Activated T-cell treated with anti-CD3 and anti-CD28 coated beads for 48 hours (primary cell): ENCODE results near the gene ARHGDIA.
A peak's percentile ranks its signal among the peaks of the same experiment; 100 is the strongest.

Experiments used
- DNase-seq: peaks from one replicate; pipeline ENCODE4 v3.0.0-alpha.2; 2020; ENCODE audit warnings: low read depth

Gene ARHGDIA

DNA sequence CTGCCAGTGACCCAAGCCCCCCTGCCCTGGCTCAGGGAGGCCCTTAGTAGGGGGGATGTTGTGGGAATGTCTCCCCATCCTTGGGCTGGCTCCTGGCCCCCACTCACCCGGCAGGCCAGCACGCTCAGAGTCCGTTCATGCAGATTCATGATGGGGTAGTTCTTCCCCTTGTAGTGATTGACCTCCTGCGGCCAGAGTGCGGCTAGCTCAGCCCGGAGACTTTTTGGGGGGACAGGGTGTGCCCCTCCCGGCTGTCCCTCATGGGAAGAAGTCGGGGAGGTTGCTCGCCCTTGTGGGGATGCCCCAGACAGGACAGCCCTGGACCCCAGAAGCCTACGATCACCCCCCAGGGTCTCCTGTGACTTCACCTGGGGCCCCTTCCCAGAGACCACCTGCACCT lies 34.9 kb upstream of the ARHGDIA start:
- DNase-seq: no peak

- no peak for DNase-seq
These were observed 34.3 kb upstream of the ARHGDIA start for GRCh38 chr17:81905424-81905875.

DNA sequence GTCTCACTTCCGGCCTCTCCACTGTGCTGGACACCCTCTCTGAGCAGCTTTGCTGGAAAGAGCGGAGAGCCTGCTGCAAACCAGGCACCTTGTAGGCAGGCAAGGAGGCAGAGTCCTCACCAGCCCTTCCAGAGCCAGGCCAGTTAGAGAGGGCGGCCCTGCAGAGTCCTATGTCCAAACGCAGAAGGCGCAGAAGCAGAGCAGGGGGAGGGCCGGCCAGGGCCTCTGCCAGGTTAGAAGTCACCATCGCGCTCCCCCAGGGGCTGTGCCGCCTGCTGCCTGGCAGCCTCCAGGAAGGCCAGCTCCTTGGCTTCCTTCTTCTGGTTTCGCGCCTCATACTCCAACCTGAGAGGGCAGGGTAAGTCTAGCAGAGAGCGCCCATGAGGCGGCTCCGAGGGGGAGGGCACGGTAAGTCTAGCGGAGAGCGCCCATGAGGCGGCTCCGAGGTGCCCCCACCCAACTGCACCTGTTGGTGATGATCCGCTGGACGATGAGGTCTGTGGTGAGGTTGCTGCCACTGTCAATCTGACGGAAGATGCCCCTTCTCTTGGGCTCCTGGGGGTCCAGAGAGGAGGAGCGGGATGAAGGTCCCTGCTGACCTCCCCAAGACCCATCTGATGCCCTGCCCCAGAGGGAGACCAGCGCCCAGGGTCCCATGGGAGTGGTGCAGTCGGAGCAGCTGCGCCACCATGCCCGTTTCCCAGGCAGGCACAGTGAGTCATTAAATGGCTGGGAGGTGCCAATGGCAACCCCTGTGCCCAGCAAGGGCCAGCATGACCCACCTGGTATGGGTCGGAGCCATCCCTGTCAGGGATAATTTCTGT lies 33.7 kb upstream of the ARHGDIA start:
- no peak for DNase-seq

- no peak for DNase-seq
These were observed 32.9 kb upstream of the ARHGDIA start for GRCh38 chr17:81903896-81904599.

- DNase-seq: no peak
These were observed 32.3 kb upstream of the ARHGDIA start for GRCh38 chr17:81903415-81903831.

DNA sequence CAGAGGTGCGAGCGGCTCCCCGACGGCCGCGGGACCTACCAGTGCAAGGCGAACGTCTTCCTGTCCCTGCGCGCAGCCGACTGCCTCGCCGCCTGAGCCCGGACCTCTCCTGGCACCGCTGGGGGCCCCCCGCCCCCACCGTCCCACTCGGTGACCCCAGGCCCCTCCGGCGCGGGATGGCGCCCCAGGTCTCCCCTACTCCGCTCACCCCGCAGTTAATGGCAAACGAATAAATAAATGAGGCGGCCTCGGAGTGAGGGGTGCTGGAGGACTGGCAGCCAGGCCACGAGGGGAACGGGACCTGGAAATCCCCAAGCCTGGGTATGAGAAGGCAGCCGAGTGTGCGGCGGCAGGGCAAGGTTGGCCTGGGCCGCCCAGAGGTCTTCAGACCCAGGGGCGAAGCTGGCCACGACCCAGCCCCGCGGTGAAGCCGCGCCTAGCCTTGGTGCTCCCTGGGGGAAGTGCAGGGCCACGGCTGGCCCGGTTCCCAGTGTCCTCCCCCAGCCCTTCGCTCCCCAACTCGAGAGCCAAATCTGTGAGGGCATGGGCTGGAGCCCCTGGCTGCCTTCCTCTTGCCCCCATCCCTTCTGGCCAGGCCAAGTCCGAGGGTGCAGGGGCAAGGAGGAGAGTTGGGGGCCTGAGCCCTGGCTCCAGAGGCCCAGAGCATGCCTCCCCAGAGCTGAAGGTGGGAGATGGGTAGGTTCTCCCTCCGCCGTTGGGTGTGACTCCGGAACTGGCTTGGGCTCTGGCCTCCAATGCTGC lies 31.7 kb upstream of the ARHGDIA start:
- DNase-seq: no peak

- no peak for DNase-seq
These were observed 31.0 kb upstream of the ARHGDIA start, which contains the start of gene NPB for GRCh38 chr17:81902023-81902652. Gene NPB, plus strand, starts transcription at chr17:81902238. Its CDS starts 40 bp downstream, at chr17:81902278.

- DNase-seq: no peak
These were observed 30.3 kb upstream of the ARHGDIA start for GRCh38 chr17:81901167-81902022.

GRCh38 chr17:81900181-81900820 lies 29.2 kb upstream of the ARHGDIA start:
- no peak for DNase-seq

DNA sequence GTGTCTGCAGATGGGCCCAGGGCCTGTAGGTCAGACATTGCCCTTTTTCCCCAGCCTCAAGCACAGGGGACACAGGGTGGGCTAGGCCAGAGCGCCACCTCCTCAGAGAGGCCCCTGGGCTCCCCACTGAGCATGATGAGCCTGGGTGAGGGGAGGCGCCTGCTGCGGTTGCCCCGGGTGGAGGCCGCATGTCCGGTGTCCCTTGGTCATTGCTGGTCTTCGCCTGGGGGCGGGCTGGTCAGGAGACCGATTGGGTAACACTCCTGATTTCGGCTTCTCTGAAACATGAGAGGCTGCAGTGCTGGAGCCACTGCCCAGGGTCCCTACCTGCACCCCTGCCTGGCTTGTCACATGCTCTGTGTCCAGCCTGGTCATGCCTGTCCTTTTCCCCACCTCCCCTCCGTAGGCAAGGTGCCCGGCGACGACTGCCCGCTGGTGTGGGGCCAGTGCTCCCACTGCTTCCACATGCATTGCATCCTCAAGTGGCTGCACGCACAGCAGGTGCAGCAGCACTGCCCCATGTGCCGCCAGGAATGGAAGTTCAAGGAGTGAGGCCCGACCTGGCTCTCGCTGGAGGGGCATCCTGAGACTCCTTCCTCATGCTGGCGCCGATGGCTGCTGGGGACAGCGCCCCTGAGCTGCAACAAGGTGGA lies 28.5 kb upstream of the ARHGDIA start:
- DNase-seq: no peak

GRCh38 chr17:81898885-81899284 lies 27.7 kb upstream of the ARHGDIA start:
- DNase-seq: no peak

DNA sequence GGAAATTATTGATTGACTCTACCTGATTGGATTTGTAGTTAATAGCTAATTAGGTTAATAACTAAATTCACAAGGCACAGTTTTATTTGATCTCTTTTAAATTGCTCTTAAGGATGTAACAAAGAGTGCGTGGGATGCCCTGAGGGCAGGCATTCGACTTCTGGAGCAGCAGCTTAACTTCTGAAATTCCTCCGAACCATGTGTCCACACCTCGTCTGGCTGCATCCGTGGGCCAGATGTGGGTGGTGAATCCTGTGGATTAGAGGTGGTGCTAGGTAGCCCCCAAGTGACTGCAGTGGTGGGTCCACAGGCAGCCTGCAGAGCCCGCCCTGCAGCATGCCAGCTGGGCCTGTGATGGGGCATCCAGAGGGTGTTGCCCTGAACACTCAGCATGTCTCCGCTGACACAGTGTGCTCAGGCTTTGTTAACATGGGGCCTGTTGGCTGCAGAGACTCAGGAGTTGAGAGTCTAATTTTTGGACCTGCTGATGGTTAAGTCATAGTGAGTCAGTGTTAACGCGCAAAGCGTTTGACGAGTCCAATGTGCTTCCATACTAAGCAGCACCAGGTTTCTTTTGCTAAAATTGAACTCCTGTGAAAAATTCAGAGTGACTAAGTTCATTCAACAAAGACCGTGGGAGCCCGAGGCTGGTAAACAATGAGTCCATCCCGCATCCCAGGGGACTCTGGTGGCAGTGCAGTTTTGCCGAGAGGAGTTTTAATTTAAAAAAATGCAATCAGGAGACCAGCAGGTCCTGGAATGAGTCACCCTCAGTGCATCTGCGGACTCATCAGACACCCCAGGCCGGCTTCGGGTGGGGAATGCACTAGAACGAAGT lies 27.1 kb upstream of the ARHGDIA start:
- DNase-seq: no peak

- no peak for DNase-seq
These were observed 24.3 kb upstream of the ARHGDIA start for GRCh38 chr17:81895400-81895799.

- no peak for DNase-seq
These were observed 20.1 kb upstream of the ARHGDIA start for GRCh38 chr17:81891303-81891552.

- DNase-seq: peak; percentile 15
These were observed 19.5 kb upstream of the ARHGDIA start for GRCh38 chr17:81890447-81891302.

- no peak for DNase-seq
These were observed 18.5 kb upstream of the ARHGDIA start for GRCh38 chr17:81889602-81890001.

- DNase-seq: no peak
These were observed 18.0 kb upstream of the ARHGDIA start for GRCh38 chr17:81888988-81889595.
